ENCODE data around the gene ARHGAP5.
"Not testable (repeated sequence)": the region's sequence is repeated elsewhere in the genome, so short reads cannot be mapped to it uniquely, and the experiment has no call there.

The ARHGAP5 gene

DNA sequence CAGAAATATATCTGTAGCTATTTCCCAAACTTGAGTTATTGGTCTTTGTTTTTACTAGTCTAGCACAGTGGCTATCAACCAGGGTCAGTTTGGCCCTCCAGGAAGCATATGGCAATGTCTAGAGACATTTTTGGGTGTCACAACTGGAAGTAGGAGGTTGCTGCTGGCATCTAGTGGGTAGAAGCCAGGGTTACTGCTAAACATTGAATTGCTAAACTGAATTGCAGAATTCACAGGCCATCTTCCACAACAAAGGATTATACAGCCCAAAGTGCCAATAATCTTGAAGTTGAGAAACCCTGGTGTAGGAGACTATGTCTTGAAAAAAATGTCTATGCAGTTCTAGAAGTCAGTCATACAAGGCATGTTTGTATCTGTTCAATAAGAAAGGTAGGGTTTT, 27.7 kb downstream of the ARHGAP5 start:
- no peak for DNase-seq (ENCODE audit: low read depth in 1 of 2, low spot score in 1 of 2)

DNA sequence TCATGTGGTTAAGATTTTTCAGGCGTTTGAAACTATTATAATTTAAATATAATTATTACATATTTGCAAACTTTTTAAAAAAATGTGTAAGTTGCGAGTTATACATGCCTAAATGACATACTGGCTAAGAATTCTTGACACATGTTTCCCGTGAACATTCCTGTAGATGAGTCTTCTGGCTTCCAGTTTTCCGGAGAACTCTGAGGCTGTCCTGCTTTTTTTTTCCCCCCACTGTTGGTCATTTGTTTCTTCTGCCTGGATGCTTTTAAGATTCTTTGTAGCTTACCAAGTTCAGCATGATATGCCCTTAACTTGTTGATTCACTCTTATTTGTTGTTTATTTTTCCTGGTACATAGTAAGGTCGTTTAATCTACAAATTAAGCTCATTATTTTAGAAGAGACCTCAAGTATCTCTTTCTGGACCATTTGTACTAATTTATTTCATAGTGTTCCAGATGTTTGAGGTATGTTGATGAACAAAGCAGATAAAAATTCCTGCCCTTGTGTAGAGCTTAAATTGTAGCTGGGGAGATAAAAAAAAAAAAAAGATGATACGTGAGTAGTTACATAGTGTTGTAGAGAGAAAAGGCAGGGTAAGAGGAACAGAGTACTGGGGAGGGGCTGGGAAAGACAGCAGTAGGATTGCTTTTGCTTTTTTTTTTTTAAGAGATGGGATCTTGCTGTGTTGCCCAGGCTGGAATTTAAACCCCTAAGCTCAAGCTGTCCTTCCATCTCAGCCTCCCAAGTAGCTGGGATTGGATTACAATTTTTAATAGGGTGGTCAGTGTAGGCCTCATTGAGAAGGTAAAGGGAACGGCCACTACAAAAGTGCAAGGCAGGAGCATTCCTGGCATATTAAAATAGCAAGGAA, 32.8 kb downstream of the ARHGAP5 start:
- no peak for DNase-seq (ENCODE audit: low read depth in 1 of 2, low spot score in 1 of 2)

DNA sequence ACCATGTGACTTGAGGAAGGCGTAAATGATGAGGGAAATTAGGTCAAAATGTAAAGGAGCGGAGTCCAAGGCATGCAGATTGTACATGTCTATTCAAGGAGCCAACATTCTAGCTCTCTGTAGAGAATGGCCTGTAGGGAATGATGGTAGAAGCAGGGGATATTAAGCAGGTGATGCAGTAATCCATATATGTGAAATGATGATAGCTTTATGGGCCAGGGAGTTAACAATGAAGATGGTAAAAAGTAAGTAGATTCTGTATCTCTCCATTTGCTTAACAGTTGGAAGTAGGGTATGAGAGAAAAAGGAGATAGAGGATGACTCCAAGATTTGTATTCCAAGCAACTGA, 33.4 kb downstream of the ARHGAP5 start:
- DNase-seq (ENCODE audit: low read depth in 1 of 2, low spot score in 1 of 2), result no peak

DNA sequence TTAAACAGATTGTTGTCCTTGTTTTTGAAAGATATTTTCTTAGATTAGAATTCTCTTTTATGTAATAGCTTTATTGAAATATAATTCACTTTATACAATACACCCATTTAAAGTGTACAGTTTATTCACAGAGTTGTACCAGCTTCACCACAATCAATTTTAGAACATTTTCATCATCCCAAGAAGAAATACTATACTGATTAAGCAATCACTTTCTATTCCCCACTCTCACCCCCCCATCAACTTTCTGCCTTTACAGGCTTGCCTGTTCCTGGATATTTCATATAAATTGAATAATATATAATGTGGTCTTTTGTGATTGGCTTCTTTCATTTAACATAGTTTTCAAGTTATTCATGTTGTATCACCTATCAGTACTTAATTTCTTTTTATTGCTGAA, 44.4 kb downstream of the ARHGAP5 start:
- no peak for DNase-seq (ENCODE audit: low read depth in 1 of 2, low spot score in 1 of 2)

DNA sequence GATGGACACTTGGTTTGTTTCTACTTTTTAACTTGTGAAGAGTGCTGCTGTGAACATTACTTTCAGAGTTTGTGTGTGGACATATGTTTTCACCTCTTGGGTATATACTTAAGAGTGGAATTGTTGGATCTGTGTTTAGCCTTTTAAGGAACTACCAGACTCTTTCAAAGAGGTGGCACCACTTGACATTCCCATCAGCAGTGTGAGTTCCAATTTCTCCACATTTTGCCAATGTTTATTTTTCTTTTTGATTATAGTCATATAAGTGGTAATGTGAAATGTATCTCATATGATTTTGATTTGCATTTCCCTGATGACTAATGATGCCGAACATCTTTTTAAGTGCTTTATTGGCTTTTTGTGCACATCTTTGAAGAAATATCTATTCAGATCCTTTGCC, 44.8 kb downstream of the ARHGAP5 start:
- no peak for DNase-seq (ENCODE audit: low read depth in 1 of 2, low spot score in 1 of 2)

DNA sequence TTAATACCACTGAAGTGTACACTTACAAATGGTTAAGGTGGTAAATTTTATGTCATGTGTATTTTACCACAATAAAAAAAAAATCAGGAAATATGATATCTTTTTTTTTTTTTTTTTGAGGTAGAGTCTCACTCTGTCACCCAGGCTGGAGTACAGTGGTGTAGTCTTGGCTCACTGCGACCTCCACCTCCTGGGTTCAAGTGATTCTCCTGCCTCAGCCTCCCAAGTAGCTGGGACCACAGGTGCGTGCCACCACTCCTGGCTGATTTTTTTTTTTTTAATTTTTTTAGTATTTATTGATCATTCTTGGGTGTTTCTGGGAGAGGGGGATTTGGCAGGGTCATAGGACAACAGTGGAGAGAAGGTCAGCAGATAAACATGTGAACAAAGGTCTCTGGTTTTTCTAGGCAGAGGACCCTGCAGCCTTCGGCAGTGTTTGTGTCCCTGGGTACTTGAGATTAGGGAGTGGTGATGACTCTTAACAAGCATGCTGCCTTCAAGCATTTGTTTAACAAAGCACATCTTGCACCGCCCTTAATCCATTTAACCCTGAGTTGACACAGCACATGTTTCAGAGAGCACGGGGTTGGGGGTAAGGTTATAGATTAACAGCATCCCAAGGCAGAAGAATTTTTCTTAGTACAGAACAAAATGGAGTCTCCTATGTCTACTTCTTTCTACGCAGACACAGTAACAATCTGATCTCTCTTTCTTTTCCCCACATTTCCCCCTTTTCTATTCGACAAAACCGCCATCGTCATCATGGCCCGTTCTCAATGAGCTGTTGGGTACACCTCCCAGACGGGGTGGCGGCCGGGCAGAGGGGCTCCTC, 50.0 kb downstream of the ARHGAP5 start:
- not testable (repeated sequence) for DNase-seq (ENCODE audit: low read depth in 1 of 2, low spot score in 1 of 2)

DNA sequence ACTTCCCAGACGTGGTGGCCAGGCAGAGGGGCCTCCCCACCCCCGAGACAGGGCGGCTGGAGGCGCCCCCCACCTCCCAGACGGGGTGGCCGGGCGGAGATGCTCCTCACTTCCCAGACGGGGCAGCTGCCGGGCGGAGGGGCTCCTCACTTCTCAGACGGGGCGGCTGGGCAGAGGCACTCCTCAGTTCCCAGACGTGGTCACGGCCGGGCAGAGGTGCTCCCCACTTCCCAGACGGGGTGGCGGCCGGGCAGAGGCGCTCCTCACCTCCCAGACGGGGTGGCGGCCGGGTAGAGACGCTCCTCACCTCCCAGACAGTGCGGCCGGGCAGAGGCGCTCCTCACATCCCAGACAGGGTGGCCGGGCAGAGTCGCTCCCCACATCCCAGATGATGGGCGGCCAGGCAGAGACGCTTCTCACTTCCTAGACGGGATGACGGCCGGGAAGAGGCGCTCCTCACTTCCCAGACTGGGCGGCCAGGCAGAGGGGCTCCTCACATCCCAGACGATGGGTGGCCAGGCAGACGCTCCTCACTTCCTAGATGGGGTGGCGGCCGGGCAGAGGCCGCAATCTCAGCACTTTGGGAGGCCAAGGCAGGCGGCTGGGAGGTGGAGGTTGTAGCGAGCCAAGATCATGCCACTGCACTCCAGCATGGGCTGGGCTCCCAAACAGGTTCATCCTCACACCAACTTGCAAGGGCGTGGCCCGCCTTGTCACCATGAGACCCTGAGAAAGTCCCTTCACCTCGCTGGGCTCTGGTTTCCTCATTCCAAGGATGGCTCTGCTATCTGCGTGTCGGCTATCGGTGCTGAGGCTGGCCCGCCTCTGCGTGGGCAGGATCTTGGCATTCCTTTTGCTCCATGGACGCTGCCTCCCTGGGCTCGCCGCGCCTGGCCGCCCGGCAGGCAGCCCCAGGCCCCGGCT, 50.9 kb downstream of the ARHGAP5 start:
- not testable (repeated sequence) for DNase-seq (ENCODE audit: low read depth in 1 of 2, low spot score in 1 of 2)

DNA sequence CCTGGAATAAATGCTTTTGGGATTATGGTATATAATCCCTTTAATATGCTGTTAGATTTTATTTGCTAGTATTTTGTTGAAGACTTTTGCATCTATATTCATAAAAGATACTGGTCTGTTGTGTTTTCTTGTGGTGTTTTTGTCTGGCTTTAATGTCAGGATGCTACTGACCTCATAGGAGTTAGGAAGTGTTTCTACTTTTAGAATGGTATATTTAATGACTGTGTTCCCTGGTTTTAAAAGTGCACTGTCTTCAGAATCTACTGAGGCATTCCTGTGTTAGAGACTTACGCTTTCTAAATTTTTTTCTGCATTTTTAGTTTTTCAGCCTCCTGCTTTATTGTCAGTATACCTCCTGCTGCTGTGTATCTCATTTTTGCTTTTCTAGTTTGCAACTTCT, 51.6 kb downstream of the ARHGAP5 start:
- DNase-seq (ENCODE audit: low read depth in 1 of 2, low spot score in 1 of 2), result no peak

DNA sequence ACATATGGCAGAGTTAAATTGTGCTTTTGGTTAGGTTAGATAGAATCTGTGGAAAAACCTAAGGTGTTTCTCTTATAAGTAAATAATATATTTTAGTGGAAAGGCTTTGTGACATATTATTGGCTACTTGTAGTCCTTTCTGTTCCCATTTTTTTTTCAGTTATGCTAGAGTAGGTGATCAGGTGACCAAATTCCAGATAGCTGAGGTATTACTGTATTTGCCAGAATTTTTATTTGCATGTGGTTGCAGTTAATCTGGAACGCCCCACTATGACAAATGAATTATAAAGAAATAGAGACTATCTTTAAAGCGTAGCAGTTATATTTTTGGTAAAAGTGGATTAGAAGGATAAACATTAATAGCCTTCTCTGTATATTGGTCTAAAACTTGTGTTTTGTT, 52.0 kb downstream of the ARHGAP5 start:
- no peak for DNase-seq (ENCODE audit: low read depth in 1 of 2, low spot score in 1 of 2)

DNA sequence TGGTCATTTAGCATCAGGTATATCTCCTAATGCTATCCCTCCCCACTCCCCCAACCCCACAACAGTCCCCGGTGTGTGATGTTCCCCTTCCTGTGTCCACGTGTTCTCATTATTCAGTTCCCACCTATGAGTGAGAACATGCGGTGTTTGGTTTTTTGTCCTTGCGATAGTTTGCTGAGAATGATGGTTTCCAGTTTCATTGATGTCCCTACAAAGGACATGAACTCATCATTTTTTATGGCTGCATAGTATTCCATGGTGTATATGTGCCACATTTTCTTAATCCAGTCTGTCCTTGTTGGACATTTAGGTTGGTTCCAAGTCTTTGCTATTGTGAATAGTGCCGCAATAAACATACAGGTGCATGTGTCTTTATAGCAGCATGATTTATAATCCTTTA, 54.6 kb downstream of the ARHGAP5 start:
- not testable (repeated sequence) for DNase-seq (ENCODE audit: low read depth in 1 of 2, low spot score in 1 of 2)

DNA sequence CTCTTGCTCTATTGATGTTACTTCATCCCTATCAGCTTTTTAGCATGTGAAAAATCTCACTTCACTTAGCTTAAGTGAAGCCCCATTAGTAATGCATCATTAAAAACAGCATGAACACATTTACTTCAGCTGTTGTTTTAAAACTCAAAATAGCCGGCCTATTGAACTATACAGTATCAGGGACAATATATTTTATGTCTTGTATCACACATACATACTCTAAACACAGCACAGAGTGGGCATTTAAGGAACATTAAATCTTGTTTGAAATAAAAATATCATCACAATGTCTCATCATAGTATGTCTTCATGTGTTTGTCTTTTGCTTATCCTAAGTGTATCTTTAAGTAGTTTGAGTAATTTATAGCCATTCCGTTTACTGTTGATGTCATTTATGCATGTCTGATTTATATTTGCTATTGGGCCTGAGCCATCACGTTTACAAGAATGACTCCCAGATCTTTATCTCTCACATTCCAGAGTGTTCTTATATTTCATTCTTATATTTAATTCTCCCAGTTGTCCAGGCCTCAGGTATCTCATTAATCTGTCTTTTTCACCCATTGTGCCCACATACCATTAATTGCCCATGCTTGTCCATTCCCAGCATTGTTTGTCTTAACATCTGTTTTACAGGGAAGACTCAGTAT, 57.5 kb downstream of the ARHGAP5 start:
- no peak for DNase-seq (ENCODE audit: low read depth in 1 of 2, low spot score in 1 of 2)

DNA sequence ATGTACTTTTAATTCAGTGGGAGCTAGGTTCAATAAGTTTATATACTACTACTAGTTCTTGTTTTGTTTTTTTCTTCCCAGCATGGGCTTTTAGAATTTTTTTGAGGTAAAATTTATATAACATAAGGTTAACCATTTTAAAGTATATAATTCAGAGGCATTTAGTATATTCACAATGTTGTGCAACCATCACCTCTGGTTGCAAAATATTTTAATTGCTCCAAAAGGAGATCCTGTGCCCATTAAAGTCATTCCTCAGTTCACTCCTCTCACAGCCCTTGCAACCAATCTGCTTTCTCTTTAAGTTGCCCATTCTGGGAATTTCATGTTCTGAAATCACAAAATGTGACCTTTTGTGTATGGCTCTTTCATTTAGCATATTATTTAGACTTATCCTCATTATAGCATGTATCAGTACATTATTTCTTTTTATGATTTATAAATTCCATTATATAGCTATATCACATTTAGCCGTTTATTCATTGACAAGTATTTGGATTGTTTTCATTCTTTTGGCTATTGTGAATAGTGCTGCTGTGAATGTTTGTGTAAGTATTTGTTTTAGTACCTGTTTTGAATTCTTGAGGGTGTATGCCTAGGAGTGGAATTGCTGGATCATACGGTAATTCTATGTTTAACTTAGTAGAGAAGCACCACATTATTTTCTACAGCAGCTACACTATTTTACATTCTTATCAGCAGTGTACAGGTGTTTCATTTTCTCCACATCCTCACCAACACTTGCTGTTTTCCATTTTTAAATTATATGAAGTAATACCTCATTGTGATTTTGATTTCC, 59.1 kb downstream of the ARHGAP5 start:
- DNase-seq (ENCODE audit: low read depth in 1 of 2, low spot score in 1 of 2), result no peak

DNA sequence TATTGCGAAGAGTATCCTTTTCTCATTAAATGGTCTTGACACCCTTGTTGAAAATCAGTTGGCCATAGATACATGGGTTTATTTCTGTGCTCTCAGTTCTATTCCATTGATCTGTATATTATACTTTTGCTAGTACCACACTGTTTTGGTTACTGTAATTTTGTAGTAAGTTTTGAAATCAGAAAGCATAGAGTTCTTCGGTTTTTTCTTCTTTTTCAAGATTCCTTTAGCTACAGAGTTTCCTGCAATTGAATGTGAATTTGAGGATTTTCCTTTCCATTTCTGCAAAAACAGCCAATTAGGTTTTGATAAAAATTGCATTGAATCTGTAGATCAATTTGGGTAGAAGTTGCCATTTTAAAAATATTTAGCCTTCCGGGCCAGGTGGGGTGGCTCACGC, 60.2 kb downstream of the ARHGAP5 start:
- DNase-seq (ENCODE audit: low read depth in 1 of 2, low spot score in 1 of 2), result no peak

DNA sequence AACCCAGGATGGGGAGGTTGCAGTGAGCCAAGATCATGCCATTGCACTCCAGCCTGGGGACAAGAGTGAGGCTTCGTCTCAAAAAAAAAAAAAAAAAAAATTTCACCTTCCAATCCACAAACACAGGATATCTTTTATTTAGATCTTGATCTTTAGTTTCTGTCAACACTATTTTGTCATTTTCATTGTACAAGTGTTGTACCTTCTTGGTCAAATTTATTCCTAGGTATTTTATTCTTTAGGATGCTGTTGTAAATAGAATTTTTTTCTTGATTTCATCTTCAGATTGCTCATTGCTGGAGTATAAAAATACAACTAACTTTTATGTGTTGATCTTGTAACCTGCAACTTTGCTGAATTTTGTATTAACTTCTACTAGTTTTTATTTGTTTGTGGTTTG, 60.8 kb downstream of the ARHGAP5 start:
- DNase-seq (ENCODE audit: low read depth in 1 of 2, low spot score in 1 of 2), result no peak

DNA sequence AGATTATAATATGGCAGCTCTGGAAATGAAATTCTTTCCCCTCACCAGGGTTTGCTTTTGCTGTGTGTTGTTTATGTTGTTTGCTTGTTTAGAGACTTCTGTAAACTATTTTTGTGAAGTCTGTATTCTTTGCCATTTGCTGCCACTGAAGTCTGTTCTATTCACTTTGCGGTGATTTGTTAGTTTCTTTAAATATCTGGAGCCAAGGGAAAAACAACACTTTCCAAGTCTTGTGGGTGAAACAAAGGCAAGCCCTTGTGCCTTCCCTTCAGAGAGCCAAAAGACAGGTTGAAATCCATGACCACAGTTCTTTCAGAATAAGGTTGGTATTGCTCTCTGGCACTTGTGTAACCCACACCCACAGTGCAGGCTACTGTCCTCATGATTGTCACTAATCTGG, 65.2 kb downstream of the ARHGAP5 start:
- no peak for DNase-seq (ENCODE audit: low read depth in 1 of 2, low spot score in 1 of 2)

DNA sequence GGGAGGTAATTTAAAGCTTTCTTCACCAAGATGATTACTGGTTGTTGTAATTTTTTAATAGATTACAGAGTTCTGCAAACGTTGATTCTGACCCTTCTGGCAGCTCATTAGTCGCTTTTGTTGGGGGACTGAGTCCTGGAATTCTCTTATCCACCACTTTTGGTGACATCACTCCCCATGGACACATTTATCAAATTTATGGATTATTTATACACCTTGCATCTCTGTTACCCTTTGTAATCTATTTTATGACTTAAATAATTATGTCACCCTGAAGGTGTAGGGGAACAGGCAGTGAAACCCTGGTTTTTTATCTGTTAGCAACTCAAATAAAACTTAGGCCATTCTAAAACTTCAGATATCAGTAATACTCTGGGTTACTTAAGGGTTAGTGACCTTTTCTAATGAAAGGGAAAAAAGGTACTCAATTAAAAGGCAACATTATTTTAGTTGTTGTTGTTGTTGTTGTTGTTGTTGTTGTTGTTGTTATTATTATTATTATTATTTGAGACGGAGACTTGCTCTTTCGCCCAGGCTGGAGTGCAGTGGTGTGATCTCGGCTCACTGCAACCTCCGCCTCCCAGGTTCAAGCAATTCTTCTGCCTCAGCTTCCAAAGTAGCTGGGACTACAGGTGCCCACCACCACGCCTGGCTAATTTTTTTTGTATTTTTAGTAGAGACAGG, 65.8 kb downstream of the ARHGAP5 start:
- no peak for DNase-seq (ENCODE audit: low read depth in 1 of 2, low spot score in 1 of 2)

DNA sequence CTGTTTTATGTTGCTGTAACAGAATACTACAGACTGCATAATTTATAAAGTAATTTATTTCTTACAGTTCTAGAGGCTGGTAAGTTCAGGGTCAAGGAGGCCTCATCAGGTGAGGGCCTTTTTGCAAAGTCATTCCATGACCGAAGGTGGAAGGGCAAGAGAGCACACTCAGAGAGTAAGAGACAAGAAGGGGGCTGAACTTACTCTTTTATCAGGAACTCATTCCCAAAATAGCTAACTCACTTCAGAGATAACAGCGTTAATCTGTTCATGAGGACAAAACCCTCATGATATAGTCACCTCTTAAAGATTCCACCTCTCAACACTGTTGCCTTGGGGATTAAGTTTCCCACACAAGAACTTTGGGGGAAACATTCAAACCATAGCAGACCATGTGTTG, 73.3 kb downstream of the ARHGAP5 start:
- no peak for DNase-seq (ENCODE audit: low read depth in 1 of 2, low spot score in 1 of 2)

DNA sequence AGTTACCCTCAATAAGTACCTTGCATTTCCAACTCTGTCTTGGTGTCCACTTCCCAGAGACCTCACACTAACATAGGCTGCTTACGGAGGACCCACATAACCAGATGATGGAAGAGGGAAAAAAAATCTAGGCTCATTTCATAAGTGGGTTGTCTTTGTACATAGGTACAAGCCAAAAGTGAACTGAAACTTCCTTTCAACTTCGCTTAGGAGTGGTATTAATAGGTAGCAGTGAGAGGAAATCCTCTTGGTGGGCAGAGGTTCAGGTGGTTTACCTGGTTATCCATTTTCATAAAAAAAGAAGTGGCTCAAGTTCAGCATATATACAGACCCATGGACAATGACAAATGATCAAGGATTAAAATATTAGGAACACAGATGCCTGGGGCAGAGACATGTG, 88.9 kb downstream of the ARHGAP5 start:
- DNase-seq (ENCODE audit: low read depth in 1 of 2, low spot score in 1 of 2), result no peak

DNA sequence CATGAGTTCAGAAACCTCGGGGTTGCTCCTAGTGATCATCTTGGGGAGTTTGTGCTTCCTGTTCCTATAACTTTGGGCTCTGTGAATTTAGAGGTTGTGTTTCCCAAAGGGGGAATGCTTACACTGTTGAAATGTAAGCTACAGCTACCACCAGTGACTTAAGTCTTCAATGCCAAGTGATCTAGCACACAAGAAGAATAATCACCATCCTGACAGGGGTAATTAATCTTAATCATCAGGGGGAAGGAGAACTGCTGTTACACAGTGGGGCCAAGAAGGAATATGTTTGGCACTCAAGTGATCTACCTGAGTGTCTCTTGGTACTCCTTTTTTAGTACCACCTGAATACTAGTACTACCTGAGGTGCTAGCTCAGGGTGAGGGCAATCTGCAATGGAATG, 89.8 kb downstream of the ARHGAP5 start:
- DNase-seq (ENCODE audit: low read depth in 1 of 2, low spot score in 1 of 2), result no peak

DNA sequence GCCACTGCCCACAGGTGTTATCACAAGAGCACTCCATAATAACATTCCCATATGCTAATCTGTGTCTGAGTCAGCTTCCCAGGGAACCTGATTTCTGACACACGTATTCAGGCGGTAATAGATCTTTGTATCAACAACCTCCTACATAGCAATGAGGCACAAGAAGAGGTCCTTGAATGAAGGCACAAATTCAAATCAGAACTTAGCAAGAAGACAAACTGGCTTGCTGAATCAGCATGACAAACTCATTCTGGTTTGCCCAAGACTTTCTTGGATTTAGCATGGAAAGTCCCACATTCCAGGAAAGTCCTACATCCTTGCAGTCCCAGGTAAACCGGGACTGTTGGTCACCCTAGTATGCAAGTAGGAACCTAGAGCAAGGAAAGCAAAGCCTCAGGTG, 90.8 kb downstream of the ARHGAP5 start:
- DNase-seq (ENCODE audit: low read depth in 1 of 2, low spot score in 1 of 2), result no peak
